Astrocyte of the spinal cord (primary cell): ENCODE results near the gene BEND7.
A peak's percentile ranks its signal among the peaks of the same experiment; 100 is the strongest.

Experiments
- DNase-seq: peaks from one replicate; pipeline ENCODE4 v3.0.0; 2011; ENCODE audit warnings: low read depth, low spot score
- H3K4me3 ChIP-seq: 2 replicates; pipeline ENCODE4 v1.5.1; 2011; ENCODE audit warnings: low read depth, mild to moderate bottlenecking, low read length, moderate library complexity
- CTCF ChIP-seq: IDR thresholded peaks from 2 replicates; pipeline ENCODE4 v1.5.1; 2012; ENCODE audit warnings: low read depth, mild to moderate bottlenecking, low read length, inconsistent platforms
- in situ Hi-C: cut with HindIII; loops from 2 replicates; pipeline ENCODE4 v1.10.0; 2017; ENCODE audit warnings: low sequenced_read_pairs

The BEND7 gene

GRCh38 chr10:13512564-13512963 lies 16.2 kb downstream of the BEND7 start:
- TF ChIP-seq CTCF, result no peak
- in situ Hi-C loops, result no loop called here
- no peak for DNase-seq
- no peak overlapping the region for H3K4me3 ChIP-seq

- TF ChIP-seq CTCF, result no peak
- H3K4me3 ChIP-seq, result no peak overlapping the region
- in situ Hi-C loops, result no loop called here
- no peak for DNase-seq
Observed at GRCh38 chr10:13511409-13511808, 17.4 kb downstream of the BEND7 start.

- no peak overlapping the region for H3K4me3 ChIP-seq
- no peak for DNase-seq
- TF ChIP-seq CTCF, result no peak
- in situ Hi-C loops, result no loop called here
Observed at GRCh38 chr10:13505052-13505680, 23.6 kb downstream of the BEND7 start.

GRCh38 chr10:13503745-13504463 lies 24.9 kb downstream of the BEND7 start:
- TF ChIP-seq CTCF, result no peak

GRCh38 chr10:13502380-13502779 lies 26.4 kb downstream of the BEND7 start:
- no peak overlapping the region for H3K4me3 ChIP-seq
- DNase-seq, result no peak
- in situ Hi-C loops, result no loop called here
- TF ChIP-seq CTCF, result no peak

More at GRCh38 chr10:13503745-13504463, 24.9 kb downstream of the BEND7 start:
- peak; percentile 74 for DNase-seq
- in situ Hi-C loops, result no loop called here
- no peak overlapping the region for H3K4me3 ChIP-seq

- no peak for DNase-seq
- in situ Hi-C loops, result no loop called here
- no peak overlapping the region for H3K4me3 ChIP-seq
- TF ChIP-seq CTCF, result no peak
Observed at GRCh38 chr10:13500201-13500600, 28.6 kb downstream of the BEND7 start.
